ENCODE measurements around the gene NEMP1.
"Not testable (repeated sequence)": the region's sequence is repeated elsewhere in the genome, so short reads cannot be mapped to it uniquely, and the experiment has no call there.

NEMP1 gene

DNA sequence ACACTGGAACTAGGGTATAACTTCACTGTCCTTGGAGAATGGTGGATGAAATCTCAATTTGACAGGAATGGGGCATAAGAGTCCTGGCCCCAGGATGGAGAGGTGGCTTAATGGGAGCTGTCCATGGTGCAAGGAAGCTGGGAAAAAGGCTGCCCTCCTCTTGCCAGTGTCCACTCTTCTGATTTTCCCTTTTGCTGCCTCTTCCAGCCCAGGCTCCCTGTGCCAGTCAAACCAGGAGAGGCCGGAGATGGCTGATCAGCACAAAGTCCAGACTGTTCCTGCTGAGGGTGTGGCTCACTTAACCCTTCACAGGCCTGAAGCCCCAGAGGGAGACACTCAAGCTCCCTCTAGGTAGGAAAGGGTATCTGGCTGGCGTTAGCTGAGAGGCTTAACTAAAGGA is 28.7 kb downstream of the NEMP1 start, which contains the start of gene MYO1A:
MYO1A (minus strand) TSS at position 240 of the 400 bp plus-strand sequence. CDS start 1,806 bp downstream, outside the sequence.
- DNase-seq = no peak

DNA sequence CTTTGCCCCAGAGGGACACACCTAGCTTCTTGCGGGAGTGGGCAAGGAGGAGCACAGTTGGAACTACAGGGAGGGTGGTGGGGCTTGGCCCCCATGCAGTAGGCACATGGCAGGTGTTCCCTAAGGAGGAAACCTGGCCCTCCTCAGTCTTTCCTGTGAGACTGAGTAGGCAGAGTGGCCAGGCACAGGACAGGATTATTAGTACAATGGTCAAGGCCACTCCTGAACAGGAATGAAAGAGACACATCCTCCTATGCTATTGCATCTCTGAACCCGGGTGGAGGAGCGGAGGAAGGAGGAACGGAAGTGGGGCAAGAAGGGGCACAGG is 29.5 kb downstream of the NEMP1 start:
- DNase-seq = no peak

DNA sequence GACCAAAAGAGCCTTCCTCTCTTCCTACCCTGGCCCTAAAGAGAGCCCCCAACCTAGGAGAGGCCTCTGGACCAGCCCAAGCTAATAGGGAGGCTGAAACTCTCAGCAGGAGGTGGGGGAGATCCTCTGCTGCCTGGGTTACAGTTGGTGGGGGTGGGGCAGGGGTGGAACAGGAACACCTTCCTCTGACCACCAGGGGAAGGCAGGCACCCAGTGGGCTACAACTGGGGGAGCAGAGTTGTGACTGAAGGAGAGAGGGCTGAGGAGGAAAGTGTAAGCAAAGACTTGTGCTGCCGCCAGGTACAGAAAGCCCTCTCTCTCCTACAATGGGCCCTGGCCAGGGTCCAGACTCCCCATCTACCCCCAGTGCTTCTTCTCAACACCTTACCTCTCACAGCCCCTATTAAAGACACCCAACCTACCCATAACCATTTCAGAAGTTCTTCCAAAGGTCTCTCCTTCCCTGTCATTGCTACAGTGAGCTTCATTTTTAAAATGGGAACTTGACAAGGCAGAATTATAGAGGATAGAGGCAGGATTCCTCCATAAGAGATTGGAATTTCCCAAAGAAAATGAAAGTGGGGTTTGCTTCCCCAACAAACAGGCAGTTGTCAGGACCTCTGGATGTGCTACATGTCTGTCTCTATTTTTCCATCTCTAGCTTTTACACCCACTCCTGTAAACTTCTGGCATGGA is 30.0 kb downstream of the NEMP1 start:
- DNase-seq = no peak

DNA sequence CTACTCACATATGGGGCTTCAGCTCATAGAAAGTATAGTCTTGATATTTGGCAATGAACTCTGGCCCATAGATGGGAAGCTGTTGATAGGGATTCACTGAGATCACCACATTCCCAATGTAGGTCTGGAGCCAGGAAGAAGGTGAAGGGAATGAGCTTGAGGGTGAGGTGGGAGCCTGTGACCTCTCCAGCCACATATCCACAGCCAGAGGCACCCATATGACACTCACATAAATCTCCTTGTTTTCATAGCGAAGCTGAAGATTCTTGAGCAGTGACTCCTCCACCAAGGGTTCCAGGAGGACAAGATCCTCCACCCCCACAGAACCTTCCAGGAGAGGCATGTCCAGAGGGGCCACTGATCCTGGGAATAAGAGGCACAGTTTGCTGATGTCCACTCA is 30.6 kb downstream of the NEMP1 start:
- DNase-seq = no peak

DNA sequence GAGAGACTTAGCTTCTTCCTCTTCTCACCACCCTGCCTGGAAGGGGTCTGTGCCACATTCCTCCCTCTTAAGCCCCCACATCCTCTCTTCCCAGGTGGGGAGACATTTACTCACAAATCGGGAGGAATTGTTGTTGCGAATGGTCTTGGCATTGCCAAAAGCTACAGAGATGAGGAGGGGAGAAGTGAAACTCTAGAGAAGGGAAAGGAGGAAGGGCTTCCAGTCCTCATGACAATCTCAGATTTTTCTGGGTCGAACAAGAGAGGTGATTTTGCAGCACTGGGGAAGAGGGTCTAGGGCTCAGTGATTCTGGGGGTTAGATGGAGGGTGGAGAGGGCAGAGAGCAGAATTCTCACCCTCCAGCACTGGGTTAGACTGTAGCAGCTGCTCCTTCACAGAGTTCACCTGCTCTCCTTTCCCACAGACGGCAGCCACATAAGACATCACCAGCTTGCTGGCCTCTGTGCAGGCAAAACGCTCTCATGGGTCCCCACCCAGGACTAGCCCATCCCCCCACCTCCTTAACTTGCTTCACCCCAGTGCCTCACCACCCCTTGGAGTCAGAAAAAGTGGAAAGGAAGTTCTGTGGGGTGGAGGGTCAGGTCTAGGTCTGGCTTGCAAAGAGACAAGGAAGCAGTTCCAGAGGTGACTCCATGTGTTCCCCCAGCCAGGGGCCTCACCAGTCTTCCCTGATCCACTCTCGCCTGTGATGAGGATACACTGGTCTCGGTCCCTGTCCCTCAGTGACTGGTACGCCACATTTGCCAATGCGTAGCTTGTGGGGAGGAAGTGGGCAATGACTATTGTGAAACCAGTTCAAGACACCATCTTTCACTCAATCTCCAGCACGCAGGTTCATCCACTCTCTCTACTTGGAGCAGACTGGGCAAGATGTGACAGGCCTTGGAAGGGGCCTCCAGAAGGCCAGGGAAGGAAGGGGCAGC is 31.4 kb downstream of the NEMP1 start:
- no peak for DNase-seq

DNA sequence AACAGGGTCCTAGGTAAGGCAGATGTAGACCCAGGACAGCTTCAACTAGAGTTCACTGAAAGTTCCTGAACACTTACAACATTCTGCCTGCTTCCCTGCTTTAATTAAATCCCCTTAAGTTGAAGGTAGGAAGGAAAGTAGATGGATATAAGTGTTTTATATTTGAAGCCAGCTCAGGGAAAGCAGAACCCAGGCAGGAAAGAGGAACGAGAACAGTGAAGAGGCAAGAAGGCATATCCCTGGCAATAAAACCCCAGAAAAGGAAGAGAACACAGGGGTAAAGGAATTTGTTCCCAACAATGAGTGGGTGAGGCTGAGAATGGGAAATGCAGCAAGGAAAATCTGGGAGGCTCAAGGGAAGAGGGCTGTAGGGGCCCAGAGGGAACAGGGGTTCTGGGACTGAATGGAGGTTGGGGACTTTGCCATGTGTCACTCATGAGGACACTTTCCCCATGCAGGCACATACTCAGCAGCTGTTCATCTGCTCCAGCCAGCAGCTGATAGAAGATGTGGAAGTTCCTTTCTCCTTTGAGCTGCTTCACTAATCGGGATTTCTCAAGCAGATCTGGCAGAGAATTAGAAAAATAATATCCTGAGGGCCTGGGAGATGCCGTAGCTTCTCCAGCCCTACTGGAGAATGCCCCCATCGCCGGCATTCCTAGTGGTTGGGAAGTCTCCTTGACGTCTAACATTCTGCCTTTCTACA is 32.4 kb downstream of the NEMP1 start:
- DNase-seq = no peak

DNA sequence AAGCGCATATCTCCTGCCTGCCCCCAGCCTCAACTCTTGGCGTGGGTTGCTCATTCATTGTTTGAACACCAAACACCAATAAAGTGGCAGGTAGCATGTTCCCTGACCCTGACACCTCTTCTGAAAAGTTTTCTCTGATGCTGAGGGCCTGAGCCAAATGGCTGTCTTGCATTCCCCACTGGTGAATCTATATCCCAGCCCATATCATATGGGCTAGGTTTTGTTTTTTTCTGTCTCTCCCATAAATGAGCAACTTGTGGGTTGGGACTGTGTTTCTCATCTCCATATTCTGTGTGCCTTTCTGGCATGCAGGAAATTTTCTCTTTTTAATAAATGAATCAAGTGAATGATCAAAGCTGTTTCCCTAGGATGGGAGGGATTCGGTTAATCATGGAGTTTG is 33.7 kb downstream of the NEMP1 start:
- no peak for DNase-seq

DNA sequence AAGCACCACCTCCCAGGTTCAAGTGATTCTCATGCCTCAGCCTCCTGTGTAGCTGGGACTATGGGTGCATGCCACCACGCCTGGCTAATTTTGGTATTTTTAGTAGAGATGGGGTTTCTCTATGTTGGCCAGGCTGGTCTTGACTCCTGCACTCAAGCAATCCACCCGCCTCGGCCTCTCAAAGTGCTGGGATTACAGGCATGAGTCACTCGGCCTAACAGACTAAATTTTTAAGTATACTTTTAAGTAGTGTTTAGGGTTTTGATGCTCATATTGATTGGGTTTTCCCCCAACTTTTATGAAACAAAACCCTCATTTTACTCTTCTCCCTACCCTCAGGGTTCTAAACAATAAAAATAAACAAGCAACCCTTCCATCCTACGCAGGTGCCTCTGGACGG is 34.1 kb downstream of the NEMP1 start:
- DNase-seq = no peak

DNA sequence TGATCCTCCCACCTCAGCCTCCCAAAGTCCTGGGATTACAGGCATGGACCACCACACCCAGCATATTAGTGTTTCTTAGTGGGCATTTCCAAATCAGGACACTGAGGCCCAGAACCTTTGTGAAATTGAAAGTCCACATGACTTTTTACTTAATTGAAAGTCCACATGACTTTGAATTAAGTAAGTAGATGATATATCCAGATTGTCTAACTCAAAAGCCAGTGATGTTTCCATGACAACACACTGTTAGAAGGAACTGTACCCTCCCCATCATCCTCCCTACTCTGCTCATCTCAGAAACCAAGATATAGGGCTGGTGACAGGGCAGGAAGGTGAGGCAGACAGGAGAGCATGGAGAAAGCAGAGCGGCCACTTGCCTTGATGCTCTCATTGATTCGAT is 35.9 kb downstream of the NEMP1 start:
- DNase-seq = no peak

DNA sequence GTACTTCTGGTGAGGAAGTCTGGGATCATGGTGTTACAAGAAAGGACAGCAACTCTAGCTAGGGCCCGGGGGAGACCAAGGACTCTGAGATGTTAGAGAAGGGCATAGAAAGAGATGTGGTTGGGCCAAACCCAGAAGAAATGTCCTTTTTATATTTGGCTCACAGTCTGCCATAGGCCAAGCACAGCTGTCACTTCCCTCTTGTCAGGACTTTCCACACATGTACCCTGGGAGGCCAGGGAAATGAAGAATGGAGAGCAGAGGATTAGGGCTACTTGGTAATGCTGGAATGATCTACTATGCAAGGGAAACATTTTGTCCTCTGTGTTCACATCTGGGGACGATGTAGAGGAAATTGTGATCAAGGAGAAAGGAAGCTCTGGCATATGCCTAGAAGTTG is 37.8 kb downstream of the NEMP1 start:
- DNase-seq = peak in 1 of 2 experiments; percentile 11

DNA sequence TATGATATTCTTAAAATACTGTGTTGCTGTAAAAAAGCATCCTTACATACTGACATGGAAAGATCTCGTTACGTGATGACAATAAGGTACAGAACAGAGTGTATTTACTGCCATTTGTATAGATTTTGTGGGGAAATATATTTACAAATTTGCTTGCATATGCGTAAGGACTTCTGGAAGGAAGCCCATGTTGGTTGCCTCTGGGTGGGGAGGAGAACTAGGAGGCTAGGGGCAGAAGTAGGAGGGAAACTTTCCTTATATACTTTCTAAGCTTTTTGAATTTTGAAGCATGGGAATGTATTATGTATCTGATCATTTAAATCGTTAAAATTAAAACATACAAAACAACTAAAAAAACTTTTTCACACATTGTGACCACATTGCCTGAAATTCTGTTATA is 38.4 kb downstream of the NEMP1 start:
- no peak for DNase-seq

DNA sequence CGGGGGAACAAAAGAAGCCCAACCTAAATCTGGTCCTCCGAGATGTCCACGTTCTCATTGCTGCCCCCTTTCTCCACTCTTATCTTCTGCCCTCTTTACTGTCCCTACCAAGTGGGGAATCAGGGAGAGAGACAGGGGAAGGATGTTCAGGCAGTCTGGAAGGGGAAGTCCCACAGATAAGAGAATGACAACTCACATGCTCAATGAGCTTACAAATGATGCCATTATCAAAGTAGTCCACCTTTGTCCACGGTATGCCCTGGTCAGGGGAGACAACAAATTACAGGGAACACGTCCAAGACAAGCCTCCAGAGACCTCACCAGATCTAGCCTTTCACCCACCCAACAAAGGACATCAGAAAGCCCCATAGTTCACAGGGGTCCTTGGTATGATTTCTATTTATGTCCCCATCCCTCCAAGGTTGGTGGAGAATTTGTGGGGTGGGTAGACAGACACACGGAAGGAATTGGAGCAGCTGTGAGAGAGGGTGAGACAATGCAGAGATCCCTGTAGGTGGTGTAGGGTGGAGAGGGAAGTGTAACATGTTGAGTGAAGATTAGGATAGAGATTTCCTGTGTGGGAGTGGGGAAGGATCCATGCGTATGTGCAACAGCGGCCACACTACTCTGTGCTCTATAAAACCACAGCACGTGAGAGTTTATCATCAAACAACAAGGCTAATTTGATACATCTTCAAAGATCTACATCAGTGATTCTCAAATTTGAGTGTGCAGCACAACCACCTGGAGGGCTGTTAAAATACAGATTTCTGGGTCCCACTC is 39.4 kb downstream of the NEMP1 start:
- no peak for DNase-seq

DNA sequence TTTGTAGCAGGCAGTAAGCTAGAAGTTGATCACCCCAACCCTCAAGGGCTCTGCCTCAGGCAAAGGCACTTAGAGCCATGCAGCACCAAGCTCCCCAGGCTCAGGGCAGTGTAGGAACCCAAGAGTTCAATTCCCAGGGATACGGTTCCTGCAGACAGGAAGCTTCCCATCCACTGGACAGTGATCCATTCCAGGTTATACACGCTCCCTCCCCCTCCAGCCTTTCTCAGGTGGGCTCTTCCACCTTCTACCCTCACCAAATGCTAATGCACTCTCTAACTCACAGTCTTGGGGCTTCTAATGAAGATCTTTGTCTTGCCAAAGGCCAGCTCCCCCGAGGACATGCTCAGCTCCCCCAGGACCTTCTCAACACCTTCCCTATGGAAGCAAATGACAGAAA is 41.3 kb downstream of the NEMP1 start:
- no peak for DNase-seq

DNA sequence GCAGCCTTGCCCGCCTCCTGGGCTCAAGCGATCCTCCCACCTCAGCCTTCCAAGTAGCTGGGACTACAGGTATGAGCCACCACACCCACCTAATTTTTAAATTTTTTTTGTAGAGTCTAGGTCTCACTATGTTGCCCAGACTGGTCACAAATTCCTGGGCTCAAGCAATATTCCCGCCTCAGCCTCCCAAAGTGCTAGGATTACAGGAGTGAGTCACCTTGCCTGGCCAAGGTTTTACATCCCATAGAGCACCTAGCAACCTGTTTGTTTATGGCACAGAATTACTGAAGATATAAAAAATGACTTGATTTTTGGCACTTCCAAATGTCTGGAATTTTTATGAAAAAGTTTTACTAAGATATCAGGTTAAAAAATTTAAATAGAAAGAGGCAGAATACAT is 45.2 kb downstream of the NEMP1 start:
- no peak for DNase-seq

DNA sequence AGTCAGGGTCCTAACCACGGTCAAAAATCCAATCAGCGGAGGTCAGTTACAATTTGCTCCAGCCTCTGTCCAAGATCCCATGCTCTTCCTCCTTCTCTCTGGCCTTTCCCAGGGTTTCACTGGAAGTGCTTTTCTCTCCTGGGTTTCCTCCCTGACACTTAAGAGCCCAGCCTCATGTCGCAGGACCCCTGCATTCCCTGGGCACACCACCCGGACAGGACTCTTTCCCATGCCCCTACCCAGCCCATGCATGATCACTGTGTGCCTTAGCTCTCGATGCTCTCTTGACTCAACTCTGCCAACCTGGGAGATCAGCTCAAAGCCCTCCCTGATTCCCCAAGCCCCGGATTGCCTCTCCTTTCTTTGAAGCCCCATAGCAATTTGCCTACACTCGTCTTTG is 46.8 kb downstream of the NEMP1 start:
- DNase-seq = no peak

DNA sequence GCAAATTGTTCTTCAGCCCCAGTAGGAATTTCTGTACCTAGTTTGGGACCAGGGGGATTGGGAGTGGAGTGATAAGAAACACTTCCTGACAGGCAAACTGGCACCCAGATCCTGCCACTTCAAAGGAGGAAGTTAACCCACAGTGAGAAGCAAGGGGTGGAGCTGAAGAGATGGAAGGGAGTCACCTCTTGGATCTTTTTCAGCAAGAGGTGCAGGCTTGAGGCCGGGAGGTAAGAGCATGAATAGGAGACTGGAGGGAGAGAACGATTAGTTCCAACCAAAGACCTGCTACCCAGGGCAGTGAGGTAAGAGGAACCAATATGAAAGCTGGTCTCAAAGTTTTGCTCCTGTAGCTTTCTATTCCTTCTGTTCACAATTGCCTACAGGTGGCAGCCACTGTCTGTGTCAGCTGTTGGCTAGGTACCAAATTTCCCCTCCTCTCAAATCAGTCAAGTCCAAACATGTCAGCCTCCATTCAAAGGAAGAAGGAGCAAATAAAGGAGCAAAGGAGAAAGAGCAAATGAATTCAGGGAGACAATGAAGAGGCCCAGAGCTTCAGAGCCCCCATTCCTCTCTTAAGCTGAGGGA is 47.4 kb downstream of the NEMP1 start:
- DNase-seq = peak; percentile 29 to 66

DNA sequence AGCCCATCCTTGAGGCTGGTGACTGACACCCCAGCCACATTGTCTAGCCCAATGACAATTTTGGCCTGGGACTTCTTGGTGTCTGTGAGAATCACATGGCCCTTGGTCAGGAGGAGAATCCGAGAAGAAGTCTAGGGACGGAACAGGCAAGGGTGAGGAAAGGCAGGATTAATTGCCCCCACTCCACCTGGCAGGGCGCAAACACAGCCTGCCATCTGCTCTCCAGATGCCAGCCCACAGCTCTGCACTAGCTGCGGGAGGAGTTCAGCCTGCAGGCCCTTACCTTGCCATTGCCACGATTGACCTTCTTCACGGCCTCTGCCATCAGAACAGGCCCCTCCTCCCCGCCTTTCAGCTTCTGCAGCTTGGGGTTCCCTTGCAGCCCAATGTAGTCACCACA is 49.1 kb downstream of the NEMP1 start:
- DNase-seq = peak; percentile 88 to 90

DNA sequence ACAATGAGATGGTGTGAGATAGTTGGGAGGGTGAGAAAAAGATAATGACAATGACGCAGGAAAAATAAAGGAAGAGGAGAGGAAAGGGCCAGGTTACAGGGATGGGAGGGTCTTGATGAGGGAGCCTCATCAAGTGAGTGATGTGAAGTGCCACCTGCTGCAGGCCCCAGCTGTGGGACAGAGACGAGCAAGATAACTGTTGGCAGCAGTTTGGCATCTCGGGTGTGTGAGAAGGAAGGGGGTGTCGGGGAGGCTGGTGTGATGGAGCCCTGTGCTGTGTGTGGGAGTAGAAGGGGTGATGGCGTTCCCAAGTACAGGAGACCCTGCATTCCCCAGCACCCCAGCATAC is 50.8 kb downstream of the NEMP1 start:
- DNase-seq = peak; percentile 47 to 70

DNA sequence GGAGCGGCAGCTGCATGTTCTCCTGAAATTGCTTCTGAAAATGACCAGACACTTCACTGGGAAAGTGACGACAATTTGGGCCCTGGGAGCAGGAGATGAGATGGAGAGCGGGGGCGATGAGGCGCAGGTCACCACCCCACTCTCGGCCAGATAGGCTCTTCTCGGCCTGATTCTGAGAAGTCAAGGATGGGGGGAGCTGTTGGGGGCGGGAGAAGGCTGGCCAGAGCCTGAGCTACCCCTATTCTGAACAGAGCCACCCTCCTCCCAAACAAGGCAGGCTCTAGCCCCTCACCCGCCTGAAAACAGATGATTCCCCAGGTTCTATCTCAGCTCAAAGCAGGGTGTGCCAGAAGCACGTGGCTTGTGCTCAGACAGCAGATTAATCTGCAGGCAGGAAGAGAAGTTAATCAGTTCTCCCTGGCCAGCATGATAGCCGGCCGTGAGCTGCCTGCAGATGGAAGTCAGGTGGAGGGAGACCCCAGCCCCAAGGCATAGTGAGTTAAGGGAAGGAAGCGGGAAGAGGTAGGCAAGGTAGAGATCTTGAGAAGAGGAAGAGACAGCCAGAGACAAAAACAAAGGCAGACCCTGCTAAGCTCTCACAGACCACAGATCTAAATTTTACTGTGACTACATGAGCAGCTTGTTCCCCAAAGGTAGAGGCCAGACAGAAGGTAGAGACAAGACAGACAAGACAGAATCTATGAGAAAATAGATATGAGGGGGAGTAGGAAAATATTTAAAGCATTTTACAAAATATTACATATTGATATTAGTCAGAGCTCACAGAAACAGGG is 51.4 kb downstream of the NEMP1 start:
- peak; percentile 26 to 63 for DNase-seq

DNA sequence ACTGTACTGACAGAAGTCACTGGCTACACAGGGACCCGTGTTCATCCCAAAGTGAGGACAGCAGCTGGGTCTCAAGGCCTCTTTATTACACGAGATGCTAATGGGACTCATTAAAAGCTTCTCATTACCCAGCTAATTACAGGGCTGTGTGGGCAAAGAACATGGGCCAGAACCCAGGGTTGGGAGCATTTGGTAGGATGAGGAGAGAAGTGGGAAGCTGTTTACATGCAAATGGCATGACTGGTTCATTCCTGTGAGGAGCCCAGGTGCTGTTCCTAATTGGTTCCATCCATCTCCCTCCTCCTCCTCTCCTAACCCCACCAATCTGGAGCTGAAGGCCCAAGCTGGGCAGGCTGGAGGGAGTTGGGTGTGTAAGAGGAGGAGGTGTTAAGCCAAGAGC is 53.4 kb downstream of the NEMP1 start:
- peak; percentile 79 to 81 for DNase-seq

DNA sequence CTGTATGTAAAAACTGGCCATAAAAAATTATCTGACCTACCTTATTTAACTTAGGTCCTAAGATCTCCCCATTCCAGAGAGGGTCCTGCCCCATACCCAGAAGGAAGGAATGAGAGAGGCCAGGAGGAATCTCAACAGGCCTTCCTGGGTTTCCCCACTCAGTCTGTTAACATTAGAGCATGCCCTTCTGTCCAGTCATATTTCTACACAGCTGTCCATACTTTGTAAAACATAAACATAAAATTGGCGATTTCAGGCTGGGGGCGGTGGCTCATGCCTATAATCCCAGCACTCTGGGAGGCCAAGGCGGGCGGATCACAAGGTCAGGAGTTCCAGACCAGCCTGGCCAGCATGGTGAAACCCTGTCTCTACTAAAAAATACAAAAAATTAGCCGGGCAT is 56.3 kb downstream of the NEMP1 start:
- DNase-seq = not testable (repeated sequence)
